GM12878 (cell line): Measurements from ENCODE around the gene LIG1.

ENCODE experiments used
- CBFB ChIP-seq: IDR thresholded peaks from 2 replicates; pipeline ENCODE4 v1.6.1; 2016; ENCODE audit warnings: antibody characterized with exemption, low read depth
- EED ChIP-seq: sonication (generic); IDR thresholded peaks from 2 replicates; pipeline ENCODE4 v1.6.1; 2016; ENCODE audit warnings: antibody characterized with exemption, low read depth
- POLR2A ChIP-seq: IDR thresholded peaks from 2 replicates; pipeline ENCODE4 v1.6.1; 2011; ENCODE audit warnings: low read depth, mild to moderate bottlenecking, low read length
- REST ChIP-seq: IDR thresholded peaks from 2 replicates; pipeline ENCODE4 v1.6.1; 2012; ENCODE audit warnings: mild to moderate bottlenecking, low read depth, low read length

GRCh38 chr19:48170817-48171347 lies 738 bp upstream of the LIG1 start:
- no peak for TF ChIP-seq REST
- no peak for TF ChIP-seq EED
- TF ChIP-seq POLR2A: no peak
- no peak for TF ChIP-seq CBFB
